ENCODE results near the gene DNASE1L2. TPM values are rescaled to one million over a fixed set of nuclear protein-coding genes. Genes with fewer than 3 reads are reported as not detected.

The DNASE1L2 gene
- total RNA-seq, 4 donors from 2014 or later: 17.0 to 72.6 (median 42.8) TPM

DNA sequence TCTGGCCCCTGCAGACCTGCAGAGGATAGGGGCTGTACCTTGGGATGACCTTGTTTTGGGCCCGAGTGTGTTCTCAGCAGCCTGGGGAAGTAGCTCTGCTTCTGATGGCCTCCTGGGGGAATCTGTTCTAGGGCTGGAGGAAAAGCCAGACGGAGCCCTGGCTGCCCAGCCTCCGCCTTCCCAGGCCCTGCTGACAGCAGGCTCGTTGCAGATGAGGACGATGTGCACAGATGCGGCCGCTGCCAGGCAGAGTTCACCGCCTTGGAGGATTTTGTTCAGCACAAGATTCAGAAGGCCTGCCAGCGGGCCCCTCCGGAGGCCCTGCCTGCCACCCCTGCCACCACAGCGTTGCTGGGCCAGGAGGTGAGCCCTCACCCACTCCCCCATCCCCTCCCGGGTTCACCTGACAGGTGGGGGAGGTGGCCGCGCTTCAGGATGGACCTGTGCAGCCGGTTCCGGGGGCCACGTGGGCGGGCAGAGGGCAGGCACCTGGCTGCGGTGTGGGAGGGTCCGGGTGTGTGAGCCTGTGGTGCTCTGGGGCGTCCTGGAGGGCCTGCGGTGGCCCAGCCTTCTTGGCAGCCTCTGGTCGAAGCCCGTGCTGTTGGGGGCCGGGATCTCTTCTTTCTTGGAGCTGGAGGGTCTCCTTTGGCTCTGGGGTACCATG lies 8.0 kb upstream of the DNASE1L2 start:
- H3K4me1 ChIP-seq: peaks cover 32% of the 10 kb centered on the region
- 76% methylated on average over 5 of the region's 25 CpGs for WGBS
- H3K36me3 ChIP-seq: peaks cover 51% of the 10 kb centered on the region
- H3K27me3 ChIP-seq: no peaks in the 10 kb centered on the region
- H3K4me3 ChIP-seq: no peak overlapping the region
- H3K9me3 ChIP-seq: no peaks in the 10 kb centered on the region
- H3K27ac ChIP-seq: peak overlapping the region; percentile 37
- DNase-seq (ENCODE audit: low spot score in 2 of 2): no peak
- no peak for TF ChIP-seq EP300 (IDR thresholded peaks at IDR 0.05)
- TF ChIP-seq POLR2A (IDR thresholded peaks at IDR 0.05): no peak
- no peak for TF ChIP-seq POLR2AphosphoS5 (IDR thresholded peaks at IDR 0.05)
- TF ChIP-seq, protein P1, sequence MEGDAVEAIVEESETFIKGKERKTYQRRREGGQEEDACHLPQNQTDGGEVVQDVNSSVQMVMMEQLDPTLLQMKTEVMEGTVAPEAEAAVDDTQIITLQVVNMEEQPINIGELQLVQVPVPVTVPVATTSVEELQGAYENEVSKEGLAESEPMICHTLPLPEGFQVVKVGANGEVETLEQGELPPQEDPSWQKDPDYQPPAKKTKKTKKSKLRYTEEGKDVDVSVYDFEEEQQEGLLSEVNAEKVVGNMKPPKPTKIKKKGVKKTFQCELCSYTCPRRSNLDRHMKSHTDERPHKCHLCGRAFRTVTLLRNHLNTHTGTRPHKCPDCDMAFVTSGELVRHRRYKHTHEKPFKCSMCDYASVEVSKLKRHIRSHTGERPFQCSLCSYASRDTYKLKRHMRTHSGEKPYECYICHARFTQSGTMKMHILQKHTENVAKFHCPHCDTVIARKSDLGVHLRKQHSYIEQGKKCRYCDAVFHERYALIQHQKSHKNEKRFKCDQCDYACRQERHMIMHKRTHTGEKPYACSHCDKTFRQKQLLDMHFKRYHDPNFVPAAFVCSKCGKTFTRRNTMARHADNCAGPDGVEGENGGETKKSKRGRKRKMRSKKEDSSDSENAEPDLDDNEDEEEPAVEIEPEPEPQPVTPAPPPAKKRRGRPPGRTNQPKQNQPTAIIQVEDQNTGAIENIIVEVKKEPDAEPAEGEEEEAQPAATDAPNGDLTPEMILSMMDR (IDR thresholded peaks at IDR 0.05): no peak

DNA sequence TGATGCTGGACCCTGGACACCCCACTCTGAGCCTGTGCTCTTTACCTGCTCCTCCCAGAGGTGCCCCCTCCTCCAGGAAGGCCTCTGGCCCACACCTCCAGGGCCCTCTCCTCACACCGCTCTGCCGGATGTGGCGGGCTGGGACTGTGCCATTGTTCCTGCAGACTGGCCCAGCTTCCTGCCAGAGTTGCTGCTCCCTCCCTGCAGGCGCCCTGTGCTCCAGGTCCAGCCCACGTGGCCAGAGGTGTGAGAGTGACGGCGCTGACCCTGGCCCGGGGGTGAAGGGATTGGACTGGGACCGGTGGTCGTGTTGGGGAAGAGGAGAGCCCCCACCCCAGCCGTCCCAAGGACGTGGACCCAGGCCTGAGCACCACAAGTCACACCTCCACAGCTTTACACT lies 7.2 kb upstream of the DNASE1L2 start:
- Histone ChIP-seq H3K36me3 (peaks cover 59% of the 10 kb centered on the region), H3K27me3 (no peaks in the 10 kb centered on the region), H3K9me3 (no peaks in the 10 kb centered on the region), H3K4me1 (peaks cover 31% of the 10 kb centered on the region), H3K4me3 (no peak overlapping the region), H3K27ac (no peak overlapping the region)
- TF ChIP-seq EP300 (IDR thresholded peaks at IDR 0.05): no peak
- TF ChIP-seq, protein P1 (IDR thresholded peaks at IDR 0.05): no peak
- TF ChIP-seq POLR2A (IDR thresholded peaks at IDR 0.05): no peak
- no peak for TF ChIP-seq POLR2AphosphoS5 (IDR thresholded peaks at IDR 0.05)
- DNase-seq (ENCODE audit: low spot score in 2 of 2): peak in 1 of 2 donors; percentile 71
- 94% methylated on average over 8 of the region's 12 CpGs for WGBS

DNA sequence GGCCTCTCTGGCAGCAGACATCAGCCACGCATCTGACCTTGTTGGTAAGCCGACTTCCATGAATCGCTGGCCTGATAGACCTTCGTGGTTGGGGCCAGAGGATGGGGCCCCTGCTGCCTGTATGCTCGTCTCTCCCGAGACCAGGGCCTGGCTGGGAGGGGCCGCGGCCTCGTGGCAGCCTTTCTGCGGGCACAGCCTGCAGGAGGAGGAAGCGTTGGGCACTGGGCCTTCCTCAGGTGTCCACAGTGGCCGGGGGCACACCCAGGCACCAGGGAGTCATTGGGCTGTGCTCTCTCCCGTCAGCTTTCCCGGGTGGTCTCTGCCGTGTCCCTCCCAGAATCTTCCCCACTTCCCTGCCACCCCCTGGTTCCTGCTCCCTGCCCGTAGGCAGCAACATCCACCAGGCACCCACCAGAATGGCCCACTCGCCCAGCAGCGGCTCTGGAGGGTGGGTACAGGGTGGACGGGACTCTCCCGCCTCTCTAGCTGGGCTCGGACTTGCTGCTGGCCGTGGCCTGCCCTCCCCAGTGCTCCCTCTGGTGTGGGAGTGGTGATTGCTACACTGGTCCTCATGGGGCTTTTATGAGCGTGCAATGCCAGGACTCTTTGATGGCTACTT lies 6.5 kb upstream of the DNASE1L2 start:
- Histone ChIP-seq H3K4me3 (no peak overlapping the region), H3K27ac (no peak overlapping the region), H3K27me3 (no peaks in the 10 kb centered on the region), H3K36me3 (peaks cover 66% of the 10 kb centered on the region), H3K4me1 (peaks cover 24% of the 10 kb centered on the region), H3K9me3 (no peaks in the 10 kb centered on the region)
- DNase-seq (ENCODE audit: low spot score in 2 of 2): no peak
- TF ChIP-seq EP300 (IDR thresholded peaks at IDR 0.05): no peak
- TF ChIP-seq, protein P1 (IDR thresholded peaks at IDR 0.05): no peak
- no peak for TF ChIP-seq POLR2AphosphoS5 (IDR thresholded peaks at IDR 0.05)
- TF ChIP-seq POLR2A (IDR thresholded peaks at IDR 0.05): no peak
- 89% methylated on average over 7 of the region's 23 CpGs for WGBS

DNA sequence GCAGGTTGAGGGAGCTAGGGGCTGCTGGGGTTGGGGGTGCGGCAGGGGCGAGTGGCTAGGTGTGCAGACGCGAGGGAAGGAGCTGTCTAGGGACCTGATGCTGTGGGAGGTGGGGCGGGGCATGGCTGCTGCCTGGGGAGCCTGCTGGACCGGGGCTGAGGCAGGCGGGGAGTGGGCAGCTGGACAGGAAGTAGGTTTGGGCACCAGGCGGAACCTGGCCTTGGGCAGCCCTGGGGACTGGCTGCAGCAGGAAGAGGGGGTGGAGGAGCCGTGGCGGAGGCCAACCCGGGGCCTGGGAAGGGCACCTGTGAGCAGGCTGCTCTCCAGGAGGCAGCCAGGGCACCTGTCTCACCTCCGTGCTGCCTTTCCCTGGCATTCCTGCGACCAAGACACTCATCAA lies 5.9 kb upstream of the DNASE1L2 start:
- peak in 1 of 2 donors; percentile 64 for DNase-seq (ENCODE audit: low spot score in 2 of 2)
- Histone ChIP-seq H3K4me3 (no peak overlapping the region), H3K9me3 (no peaks in the 10 kb centered on the region), H3K4me1 (peaks cover 18% of the 10 kb centered on the region), H3K27me3 (no peaks in the 10 kb centered on the region), H3K27ac (no peak overlapping the region), H3K36me3 (peaks cover 72% of the 10 kb centered on the region)
- TF ChIP-seq EP300 (IDR thresholded peaks at IDR 0.05): no peak
- no peak for TF ChIP-seq POLR2AphosphoS5 (IDR thresholded peaks at IDR 0.05)
- TF ChIP-seq POLR2A (IDR thresholded peaks at IDR 0.05): no peak
- TF ChIP-seq, protein P1 (IDR thresholded peaks at IDR 0.05): no peak
- WGBS: 80% methylated on average over 13 of the region's 13 CpGs

Measured in suprapubic skin (tissue), 4 donors.